K562 (cell line): ENCODE measurements around the gene RASSF7. TPM values are rescaled to one million over a fixed set of nuclear protein-coding genes. Genes with fewer than 3 reads are reported as not detected.

Source experiments
- CREBBP ChIP-seq: IDR thresholded peaks from one replicate; pipeline ENCODE4 v1.6.1; 2012; ENCODE audit warnings: low read depth, mild to moderate bottlenecking, control low read depth, inconsistent platforms, low read length
- ELK1 ChIP-seq: sonication (generic); formaldehyde crosslinking; IDR thresholded peaks from 2 replicates; pipeline ENCODE4 v1.8.1; 2022; ENCODE audit warnings: missing genetic modification reagents
- ESRRB ChIP-seq: fragments of 250-450 bp; sonication (Bioruptor Pico); IDR thresholded peaks from 2 replicates; pipeline ENCODE4 v1.5.0; 2020; ENCODE audit warnings: mild to moderate bottlenecking, moderate library complexity, borderline replicate concordance
- HNRNPL ChIP-seq: fragments of 200-400 bp; formaldehyde crosslinking; IDR thresholded peaks from 2 replicates; pipeline ENCODE4 v1.6.1; 2017; ENCODE audit warnings: low read depth, mild to moderate bottlenecking, low read length
- HOMEZ ChIP-seq: fragments of 250-450 bp; sonication (Bioruptor Pico); IDR thresholded peaks from 2 replicates; pipeline ENCODE4 v1.4.0; 2020; ENCODE audit warnings: mild to moderate bottlenecking, moderate library complexity
- MXI1 ChIP-seq: IDR thresholded peaks from 2 replicates; pipeline ENCODE4 v1.6.1; 2011; ENCODE audit warnings: low read depth, mild to moderate bottlenecking, improper control_type of control experiment, low read length
- NFE2 ChIP-seq: IDR thresholded peaks from 2 replicates; pipeline ENCODE4 v1.6.1; 2014; ENCODE audit warnings: antibody characterized with exemption, low read depth
- PHB ChIP-seq: fragments of 250-450 bp; sonication (Bioruptor Pico); IDR thresholded peaks from 2 replicates; pipeline ENCODE4 v1.5.0; 2021
- RBM15 ChIP-seq: fragments of 200-400 bp; formaldehyde crosslinking; IDR thresholded peaks from 2 replicates; pipeline ENCODE4 v1.6.1; 2018; ENCODE audit warnings: mild to moderate bottlenecking, low read length, moderate library complexity; ENCODE audit not compliant: insufficient read depth
- SMAD1 ChIP-seq: fragments of 150-350 bp; IDR thresholded peaks from 2 replicates; pipeline ENCODE4 v1.6.1; 2014; ENCODE audit warnings: low read length, low read depth; ENCODE audit not compliant: partially characterized antibody
- STAT5B ChIP-seq: fragments of 250-450 bp; sonication (Bioruptor Pico); IDR thresholded peaks from 2 replicates; pipeline ENCODE4 v1.8.0; 2021; ENCODE audit warnings: mild to moderate bottlenecking, inconsistent platforms
- TBP ChIP-seq: optimal IDR thresholded peaks from 2 replicates; pipeline ENCODE3; 2011; ENCODE audit warnings: low read depth, low read length, improper control_type of control experiment
- TSC22D4 ChIP-seq: fragments of 450-650 bp; IDR thresholded peaks from 2 replicates; pipeline ENCODE4 v1.6.1; 2016; ENCODE audit warnings: missing genetic modification characterization, missing biosample characterization, control low read depth
- USF1 ChIP-seq: sonication (generic); formaldehyde crosslinking; IDR thresholded peaks from 2 replicates; pipeline ENCODE4 v1.9.0; 2022; ENCODE audit warnings: mild to moderate bottlenecking, missing genetic modification reagents
- ZFP36 ChIP-seq: fragments of 150-350 bp; IDR thresholded peaks from 2 replicates; pipeline ENCODE4 v1.6.1; 2018; ENCODE audit warnings: low read length, low read depth; ENCODE audit not compliant: partially characterized antibody
- ZNF586 ChIP-seq: fragments of 450-650 bp; formaldehyde crosslinking; conservative IDR thresholded peaks from 2 replicates; pipeline ENCODE4 v1.4.0; 2020; ENCODE audit warnings: mild to moderate bottlenecking, moderate library complexity
- ZZZ3 ChIP-seq: fragments of 450-650 bp; IDR thresholded peaks from 2 replicates; pipeline ENCODE4 v1.6.1; 2016; ENCODE audit warnings: antibody characterized with exemption, mild to moderate bottlenecking, moderate library complexity
- polyA plus RNA-seq, 8 experiments: library from polyadenylated mRNA; depleted of rRNA in 4 of 8; stranded (reverse) in 5 of 8; unstranded in 3 of 8; fragments of >200 nt; fragmentation: Nextera tagmentation in 2 of 8; fragmentation: Illumina TruSeq in 1 of 8; extraction: Ambion mirVana in 2 of 8; extraction: Trizol in 1 of 8; gene quantifications; 2 replicates each; pipeline versions ENCODE4 v1.2.1 to v1.2.3, GENCODE V29; 2011 to 2014; ENCODE audit warnings: inconsistent platforms in 1 of 8, missing spikeins in 1 of 8
- total RNA-seq, 7 experiments: library from RNA; depleted of rRNA in 6 of 7; stranded (reverse); fragments of >200 nt in 6 of 7; fragmentation: Illumina TruSeq in 2 of 7; extraction: Trizol in 2 of 7; gene quantifications; 2 replicates each; pipeline versions ENCODE4 v1.2.1 to v1.2.3, GENCODE V29; 2011 to 2021; ENCODE audit warnings: low replicate concordance in 1 of 7
- TF ChIP-seq, protein P1 (sequence below), 2 experiments: IDR thresholded peaks; 2 replicates each; pipeline ENCODE4 v1.6.1; 2011; ENCODE audit warnings: borderline replicate concordance in 1 of 2, control low read depth in 1 of 2, low read depth in 1 of 2, low read length in 1 of 2, mild to moderate bottlenecking in 1 of 2, mixed read lengths in 1 of 2, moderate library complexity in 1 of 2; ENCODE audit not compliant: insufficient read depth in 1 of 2, insufficient read length in 1 of 2, poor library complexity in 1 of 2, severe bottlenecking in 1 of 2; ENCODE audit errors: extremely low read depth in 1 of 2

The RASSF7 gene
- total and polyA plus RNA-seq, 9 of the 15 experiments (the other 6 are each of a cell fraction or from before 2014, with no cell fraction given), result 0.41 to 45.2 (median 18.6) TPM

GRCh38 chr11:568306-569157 lies 7.8 kb downstream of the RASSF7 start (continued):
- TF ChIP-seq, protein P1, sequence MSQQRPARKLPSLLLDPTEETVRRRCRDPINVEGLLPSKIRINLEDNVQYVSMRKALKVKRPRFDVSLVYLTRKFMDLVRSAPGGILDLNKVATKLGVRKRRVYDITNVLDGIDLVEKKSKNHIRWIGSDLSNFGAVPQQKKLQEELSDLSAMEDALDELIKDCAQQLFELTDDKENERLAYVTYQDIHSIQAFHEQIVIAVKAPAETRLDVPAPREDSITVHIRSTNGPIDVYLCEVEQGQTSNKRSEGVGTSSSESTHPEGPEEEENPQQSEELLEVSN (IDR thresholded peaks at IDR 0.05; ENCODE audit: borderline replicate concordance in 1 of 2, extremely low read depth in 1 of 2, insufficient read depth in 1 of 2, insufficient read length in 1 of 2, low read depth in 1 of 2, low read length in 1 of 2, poor library complexity in 1 of 2, severe bottlenecking in 1 of 2), result peak in 1 of 2 experiments; percentile 61
- TF ChIP-seq ESRRB (CRISPR knock-in tag) (no peak), ZZZ3 (no peak), HNRNPL (no peak), TSC22D4 (tag) (no peak), STAT5B (CRISPR knock-in tag) (no peak), RBM15 (no peak), CREBBP (no peak), MXI1 (no peak), NFE2 (no peak), PHB (no peak), ZFP36 (no peak), ZNF586 (CRISPR knock-in tag) (no peak), ELK1 (CRISPR knock-in tag) (no peak), SMAD1 (no peak), USF1 (CRISPR knock-in tag) (no peak), HOMEZ (CRISPR knock-in tag) (no peak), TBP (no peak)
